ENCODE data around the gene ZNF518B.

GRCh38 chr4:10456595-10457254 is 501 bp downstream of the ZNF518B start:
- no peak for TF ChIP-seq CTCF (conservative IDR thresholded peaks at IDR 0.05; ENCODE audit: low read length)
- TF ChIP-seq EZH2phosphoT487 (IDR thresholded peaks at IDR 0.05; ENCODE audit: borderline replicate concordance) = no peak
